Esophagus squamous epithelium (tissue), 4 donors: Measurements from ENCODE around the gene SYNRG.

ENCODE experiments used
- CTCF ChIP-seq, 6 experiments: fragments of 450-650 bp in 4 of 6; fragments of 200-600 bp in 2 of 6; sonication (generic) in 2 of 6; IDR thresholded peaks; one replicate each; pipeline ENCODE4 v1.5.1; 2016 to 2019; ENCODE audit warnings: antibody characterized with exemption in 6 of 6, mild to moderate bottlenecking in 4 of 6, moderate library complexity in 4 of 6
- POLR2A ChIP-seq, 4 donors: fragments of 450-650 bp; IDR thresholded peaks; one replicate each; pipeline ENCODE4 v1.6.1; 2017; ENCODE audit warnings: antibody characterized with exemption in 4 of 4, mild to moderate bottlenecking in 4 of 4, moderate library complexity in 3 of 4

- TF ChIP-seq POLR2A (IDR thresholded peaks at IDR 0.05) (no peak), CTCF (IDR thresholded peaks at IDR 0.05) (peak in 5 of 6 experiments; percentile 26 to 69 (median 34))
Measured at GRCh38 chr17:37506678-37507077, 102.5 kb downstream of the SYNRG start.
